ENCODE results near the gene OR9Q1.
"Not testable (repeated sequence)": the region's sequence is repeated elsewhere in the genome, so short reads cannot be mapped to it uniquely, and the experiment has no call there.

The OR9Q1 gene

GRCh38 chr11:58000021-58000420, 23.7 kb upstream of the OR9Q1 start:
- not testable (repeated sequence) for H3K9ac ChIP-seq (ENCODE audit: low read length); H3K27ac ChIP-seq (ENCODE audit: low read length)

GRCh38 chr11:58000699-58001098, 23.0 kb upstream of the OR9Q1 start:
- Histone ChIP-seq H3K27ac (ENCODE audit: low read length) (no peak overlapping the region), H3K9ac (ENCODE audit: low read length) (no peak overlapping the region), H3K4me1 (ENCODE audit: control insufficient read depth, low read depth, low read length) (no peaks in the 10 kb centered on the region), H3K27me3 (ENCODE audit: control insufficient read depth, insufficient read depth, low read length) (no peaks in the 10 kb centered on the region), H3K36me3 (ENCODE audit: control insufficient read depth, low read depth, low read length) (no peaks in the 10 kb centered on the region), H3K9me3 (ENCODE audit: control insufficient read depth, low read depth, low read length) (no peaks in the 10 kb centered on the region), H3K4me3 (ENCODE audit: low read length) (no peak overlapping the region)

More at GRCh38 chr11:58000021-58000420, 23.7 kb upstream of the OR9Q1 start:
- H3K4me3 ChIP-seq (ENCODE audit: low read length); H3K4me1 ChIP-seq (ENCODE audit: control insufficient read depth, low read depth, low read length); H3K27me3 ChIP-seq (ENCODE audit: control insufficient read depth, insufficient read depth, low read length); H3K9me3 ChIP-seq (ENCODE audit: control insufficient read depth, low read depth, low read length); H3K36me3 ChIP-seq (ENCODE audit: control insufficient read depth, low read depth, low read length): not testable (repeated sequence)

- Histone ChIP-seq H3K9ac (ENCODE audit: low read length) (no peak overlapping the region), H3K9me3 (ENCODE audit: control insufficient read depth, low read depth, low read length) (no peaks in the 10 kb centered on the region), H3K27me3 (ENCODE audit: control insufficient read depth, insufficient read depth, low read length) (no peaks in the 10 kb centered on the region), H3K4me3 (ENCODE audit: low read length) (no peak overlapping the region), H3K36me3 (ENCODE audit: control insufficient read depth, low read depth, low read length) (no peaks in the 10 kb centered on the region), H3K4me1 (ENCODE audit: control insufficient read depth, low read depth, low read length) (no peaks in the 10 kb centered on the region), H3K27ac (ENCODE audit: low read length) (no peak overlapping the region)
Observed at GRCh38 chr11:58003036-58003435, 20.6 kb upstream of the OR9Q1 start.

- no peaks in the 10 kb centered on the region for H3K27me3 ChIP-seq (ENCODE audit: control insufficient read depth, insufficient read depth, low read length)
- H3K9ac ChIP-seq (ENCODE audit: low read length) = no peak overlapping the region
- H3K36me3 ChIP-seq (ENCODE audit: control insufficient read depth, low read depth, low read length) = no peaks in the 10 kb centered on the region
- H3K9me3 ChIP-seq (ENCODE audit: control insufficient read depth, low read depth, low read length) = no peaks in the 10 kb centered on the region
- no peak overlapping the region for H3K4me3 ChIP-seq (ENCODE audit: low read length)
- no peaks in the 10 kb centered on the region for H3K4me1 ChIP-seq (ENCODE audit: control insufficient read depth, low read depth, low read length)
- H3K27ac ChIP-seq (ENCODE audit: low read length) = no peak overlapping the region
Observed at GRCh38 chr11:58003591-58003990, 20.1 kb upstream of the OR9Q1 start.

- H3K9me3 ChIP-seq (ENCODE audit: control insufficient read depth, low read depth, low read length) = no peaks in the 10 kb centered on the region
- no peaks in the 10 kb centered on the region for H3K4me1 ChIP-seq (ENCODE audit: control insufficient read depth, low read depth, low read length)
- H3K27ac ChIP-seq (ENCODE audit: low read length) = no peak overlapping the region
- no peaks in the 10 kb centered on the region for H3K36me3 ChIP-seq (ENCODE audit: control insufficient read depth, low read depth, low read length)
- H3K27me3 ChIP-seq (ENCODE audit: control insufficient read depth, insufficient read depth, low read length) = no peaks in the 10 kb centered on the region
- H3K9ac ChIP-seq (ENCODE audit: low read length) = no peak overlapping the region
- no peak overlapping the region for H3K4me3 ChIP-seq (ENCODE audit: low read length)
Observed at GRCh38 chr11:58004664-58005063, 19.0 kb upstream of the OR9Q1 start.

GRCh38 chr11:58006940-58007339, 16.7 kb upstream of the OR9Q1 start:
- no peaks in the 10 kb centered on the region for H3K27me3 ChIP-seq (ENCODE audit: control insufficient read depth, insufficient read depth, low read length)
- H3K9ac ChIP-seq (ENCODE audit: low read length) = no peak overlapping the region
- no peaks in the 10 kb centered on the region for H3K9me3 ChIP-seq (ENCODE audit: control insufficient read depth, low read depth, low read length)
- no peak overlapping the region for H3K27ac ChIP-seq (ENCODE audit: low read length)
- no peaks in the 10 kb centered on the region for H3K4me1 ChIP-seq (ENCODE audit: control insufficient read depth, low read depth, low read length)
- H3K4me3 ChIP-seq (ENCODE audit: low read length) = no peak overlapping the region
- no peaks in the 10 kb centered on the region for H3K36me3 ChIP-seq (ENCODE audit: control insufficient read depth, low read depth, low read length)

GRCh38 chr11:58011771-58012170, 11.9 kb upstream of the OR9Q1 start:
- Histone ChIP-seq H3K9ac (ENCODE audit: low read length) (no peak overlapping the region), H3K36me3 (ENCODE audit: control insufficient read depth, low read depth, low read length) (no peaks in the 10 kb centered on the region), H3K4me1 (ENCODE audit: control insufficient read depth, low read depth, low read length) (no peaks in the 10 kb centered on the region), H3K9me3 (ENCODE audit: control insufficient read depth, low read depth, low read length) (no peaks in the 10 kb centered on the region), H3K4me3 (ENCODE audit: low read length) (no peak overlapping the region), H3K27ac (ENCODE audit: low read length) (no peak overlapping the region), H3K27me3 (ENCODE audit: control insufficient read depth, insufficient read depth, low read length) (no peaks in the 10 kb centered on the region)

- H3K9ac ChIP-seq (ENCODE audit: low read length) = no peak overlapping the region
- no peaks in the 10 kb centered on the region for H3K36me3 ChIP-seq (ENCODE audit: control insufficient read depth, low read depth, low read length)
- H3K9me3 ChIP-seq (ENCODE audit: control insufficient read depth, low read depth, low read length) = no peaks in the 10 kb centered on the region
- no peaks in the 10 kb centered on the region for H3K4me1 ChIP-seq (ENCODE audit: control insufficient read depth, low read depth, low read length)
- no peaks in the 10 kb centered on the region for H3K27me3 ChIP-seq (ENCODE audit: control insufficient read depth, insufficient read depth, low read length)
- H3K27ac ChIP-seq (ENCODE audit: low read length) = no peak overlapping the region
- no peak overlapping the region for H3K4me3 ChIP-seq (ENCODE audit: low read length)
Observed at GRCh38 chr11:58024601-58025091, 965 bp downstream of the OR9Q1 start.

- no peaks in the 10 kb centered on the region for H3K4me1 ChIP-seq (ENCODE audit: control insufficient read depth, low read depth, low read length)
- H3K9ac ChIP-seq (ENCODE audit: low read length) = no peak overlapping the region
- H3K36me3 ChIP-seq (ENCODE audit: control insufficient read depth, low read depth, low read length) = no peaks in the 10 kb centered on the region
- H3K9me3 ChIP-seq (ENCODE audit: control insufficient read depth, low read depth, low read length) = no peaks in the 10 kb centered on the region
- H3K27ac ChIP-seq (ENCODE audit: low read length) = no peak overlapping the region
- H3K4me3 ChIP-seq (ENCODE audit: low read length) = no peak overlapping the region
- H3K27me3 ChIP-seq (ENCODE audit: control insufficient read depth, insufficient read depth, low read length) = no peaks in the 10 kb centered on the region
Observed at GRCh38 chr11:58027341-58027740, 3.7 kb downstream of the OR9Q1 start.

- no peak overlapping the region for H3K9ac ChIP-seq (ENCODE audit: low read length)
- no peak overlapping the region for H3K27ac ChIP-seq (ENCODE audit: low read length)
- H3K27me3 ChIP-seq (ENCODE audit: control insufficient read depth, insufficient read depth, low read length) = no peaks in the 10 kb centered on the region
- H3K36me3 ChIP-seq (ENCODE audit: control insufficient read depth, low read depth, low read length) = no peaks in the 10 kb centered on the region
- H3K9me3 ChIP-seq (ENCODE audit: control insufficient read depth, low read depth, low read length) = no peaks in the 10 kb centered on the region
- no peaks in the 10 kb centered on the region for H3K4me1 ChIP-seq (ENCODE audit: control insufficient read depth, low read depth, low read length)
- H3K4me3 ChIP-seq (ENCODE audit: low read length) = no peak overlapping the region
Observed at GRCh38 chr11:58028687-58029411, 5.2 kb downstream of the OR9Q1 start.

- H3K9ac ChIP-seq (ENCODE audit: low read length) = no peak within 1 kb of the TSS
- no peaks in the 10 kb centered on the region for H3K9me3 ChIP-seq (ENCODE audit: control insufficient read depth, low read depth, low read length)
- H3K27me3 ChIP-seq (ENCODE audit: control insufficient read depth, insufficient read depth, low read length) = no peaks in the 10 kb centered on the region
- no peak within 1 kb of the TSS for H3K4me3 ChIP-seq (ENCODE audit: low read length)
- no peak within 1 kb of the TSS for H3K27ac ChIP-seq (ENCODE audit: low read length)
- H3K4me1 ChIP-seq (ENCODE audit: control insufficient read depth, low read depth, low read length) = no peaks in the 10 kb centered on the region
- no peaks in the 10 kb centered on the region for H3K36me3 ChIP-seq (ENCODE audit: control insufficient read depth, low read depth, low read length)
Observed at GRCh38 chr11:58030653-58031052, 7.0 kb downstream of the OR9Q1 start, which contains the start of gene OR6Q1. OR6Q1 (plus strand) TSS chr11:58030953; CDS start chr11:58030953, 0 bp downstream.

- Histone ChIP-seq H3K9me3 (ENCODE audit: control insufficient read depth, low read depth, low read length) (peaks cover 3% of the 10 kb centered on the region), H3K4me1 (ENCODE audit: control insufficient read depth, low read depth, low read length) (no peaks in the 10 kb centered on the region), H3K9ac (ENCODE audit: low read length) (no peak overlapping the region), H3K27me3 (ENCODE audit: control insufficient read depth, insufficient read depth, low read length) (no peaks in the 10 kb centered on the region), H3K4me3 (ENCODE audit: low read length) (no peak overlapping the region), H3K36me3 (ENCODE audit: control insufficient read depth, low read depth, low read length) (no peaks in the 10 kb centered on the region), H3K27ac (ENCODE audit: low read length) (no peak overlapping the region)
Observed at GRCh38 chr11:58034471-58034870, 10.8 kb downstream of the OR9Q1 start.
